HG03571 (cell line): ENCODE measurements around the gene DBH.

ENCODE experiments used
- ATAC-seq: cut with Tn5 transposase; IDR thresholded peaks from one replicate; pipeline ENCODE4 v1.9.1; 2021; ENCODE audit not compliant: unreplicated experiment

Gene DBH

DNA sequence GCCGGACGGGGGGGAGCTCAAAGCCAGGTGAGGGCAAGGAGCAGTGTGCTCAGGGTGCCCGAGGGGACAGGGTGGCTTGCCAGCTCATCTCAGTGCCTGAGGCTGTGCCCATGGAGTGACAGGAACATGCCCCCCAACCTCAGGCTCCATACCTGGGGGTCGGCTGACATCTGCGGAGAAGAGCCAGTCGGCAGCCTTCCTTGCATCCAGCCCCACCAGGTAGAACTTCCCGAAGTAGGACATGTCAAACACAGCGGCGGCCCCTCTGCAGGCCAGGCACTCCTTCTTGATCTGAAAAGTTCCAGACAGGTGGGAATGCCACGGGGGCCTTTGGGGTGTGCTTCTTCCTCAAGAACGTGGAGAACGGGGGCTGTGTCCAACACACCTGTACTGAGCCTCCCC lies 59.9 kb downstream of the DBH start:
- no peak for ATAC-seq

- no peak for ATAC-seq
Measured at GRCh38 chr9:133699546-133699945, 63.4 kb downstream of the DBH start.

- ATAC-seq: no peak
Measured at GRCh38 chr9:133700819-133701320, 64.7 kb downstream of the DBH start.

DNA sequence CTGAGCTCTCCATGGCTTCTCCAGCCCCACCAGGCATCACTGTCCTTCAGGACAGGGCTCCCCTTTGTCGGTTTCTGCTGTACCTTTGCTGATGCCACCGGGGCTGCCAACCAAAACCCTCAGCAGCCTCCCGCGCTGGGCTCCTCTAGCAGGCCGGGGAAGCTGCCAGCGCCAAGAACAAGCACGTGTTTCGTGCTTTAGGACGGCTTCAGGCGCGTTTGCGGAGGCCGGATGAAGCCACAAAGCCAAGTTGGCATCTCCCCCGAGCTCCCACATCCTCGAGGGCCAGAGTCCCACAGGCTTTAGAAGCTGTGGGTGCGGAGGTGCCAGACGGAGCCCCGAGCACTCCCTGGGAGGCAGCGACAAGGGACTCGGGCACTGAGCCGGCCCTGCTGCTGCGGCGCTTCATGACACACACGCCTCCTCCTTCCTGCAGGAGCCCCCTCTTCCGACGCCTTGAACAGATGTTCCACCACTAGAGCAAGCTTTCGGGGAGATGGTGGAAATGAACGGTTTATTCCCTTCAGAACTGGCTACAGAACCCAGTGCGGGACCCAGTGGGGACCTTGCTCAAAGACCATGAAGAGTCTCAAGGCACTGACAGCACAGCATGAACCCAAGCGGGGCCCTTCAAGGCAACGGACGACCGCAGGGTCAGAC lies 65.3 kb downstream of the DBH start:
- ATAC-seq: no peak

DNA sequence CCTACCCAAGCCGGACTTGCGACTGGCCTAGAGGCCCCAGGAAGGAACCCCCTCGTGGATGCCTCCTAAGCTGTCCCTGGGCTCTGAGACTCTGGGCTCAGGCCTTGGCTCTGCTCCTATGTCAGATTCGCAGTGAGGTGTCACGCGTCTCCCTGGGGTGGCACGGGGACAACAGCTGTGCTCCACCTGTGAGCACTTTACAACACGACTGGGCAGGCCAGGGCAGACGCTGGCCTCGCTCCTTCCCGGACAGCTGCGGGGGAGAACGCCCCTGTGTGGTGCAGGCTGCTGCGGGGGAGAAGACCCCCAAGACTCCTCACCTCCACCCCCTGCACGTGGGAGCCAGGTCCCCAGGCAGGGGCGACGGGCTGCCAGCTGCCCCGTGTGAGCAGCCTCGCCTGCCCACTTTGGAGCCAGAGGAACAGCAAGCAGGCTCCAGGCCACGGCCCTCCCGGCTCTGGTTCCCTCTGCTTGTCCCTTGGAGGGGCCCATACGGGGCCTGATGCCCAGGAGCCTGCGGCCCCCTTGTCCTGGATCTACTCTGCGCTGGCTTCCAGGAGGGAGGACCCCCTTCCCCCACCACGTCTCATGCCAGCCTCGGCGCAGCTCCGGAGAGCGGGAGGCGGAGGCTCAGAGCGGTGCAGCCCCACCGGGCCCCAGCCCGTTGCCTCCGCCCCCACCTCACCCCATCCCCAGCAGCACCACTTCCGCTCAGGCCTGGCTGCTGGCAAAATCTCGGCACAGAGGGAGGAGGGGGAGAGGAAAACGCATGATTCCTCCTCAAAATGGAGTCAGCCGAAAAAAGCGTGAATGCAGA lies 66.0 kb downstream of the DBH start:
- no peak for ATAC-seq

GRCh38 chr9:133702798-133703590 lies 66.8 kb downstream of the DBH start:
- no peak for ATAC-seq

DNA sequence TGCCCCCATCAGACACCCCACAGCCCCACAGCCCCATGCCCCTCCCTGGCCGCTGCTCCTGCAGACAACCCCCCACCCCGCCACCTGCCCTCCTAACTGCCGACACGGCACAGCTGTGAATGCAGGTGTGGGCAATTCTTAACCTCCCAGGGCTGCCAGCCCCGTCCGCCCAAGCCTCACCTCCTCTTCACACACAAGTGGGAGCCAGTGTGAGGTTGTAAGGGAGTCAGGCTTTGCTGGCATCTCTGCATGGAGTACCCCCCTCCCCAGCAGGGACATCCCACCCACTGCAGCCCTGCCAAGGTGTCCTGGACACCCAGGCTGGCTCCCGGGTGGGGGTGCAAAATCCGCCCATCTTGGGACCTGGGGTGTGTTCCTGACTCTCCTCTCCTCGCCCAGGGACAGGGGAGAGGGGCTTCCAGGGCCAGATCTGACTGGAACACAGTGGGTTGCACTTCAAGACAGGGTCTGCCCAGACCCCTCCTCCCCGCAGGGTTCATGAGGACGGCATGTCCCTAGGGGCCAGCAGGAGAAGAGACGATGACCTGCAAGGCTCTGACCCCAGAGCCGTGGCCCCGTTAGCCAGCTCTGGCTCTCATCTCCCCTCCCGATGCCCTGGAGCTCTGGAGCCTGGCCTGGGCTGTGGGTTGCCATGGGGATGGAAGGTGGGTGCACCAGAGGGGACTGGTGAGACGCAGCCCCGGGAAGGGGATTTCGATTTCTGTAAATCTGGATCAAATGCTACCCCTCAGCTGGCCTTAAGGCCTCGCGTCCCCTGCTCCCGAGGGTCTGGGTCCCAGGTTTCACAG lies 67.6 kb downstream of the DBH start:
- ATAC-seq: no peak

DNA sequence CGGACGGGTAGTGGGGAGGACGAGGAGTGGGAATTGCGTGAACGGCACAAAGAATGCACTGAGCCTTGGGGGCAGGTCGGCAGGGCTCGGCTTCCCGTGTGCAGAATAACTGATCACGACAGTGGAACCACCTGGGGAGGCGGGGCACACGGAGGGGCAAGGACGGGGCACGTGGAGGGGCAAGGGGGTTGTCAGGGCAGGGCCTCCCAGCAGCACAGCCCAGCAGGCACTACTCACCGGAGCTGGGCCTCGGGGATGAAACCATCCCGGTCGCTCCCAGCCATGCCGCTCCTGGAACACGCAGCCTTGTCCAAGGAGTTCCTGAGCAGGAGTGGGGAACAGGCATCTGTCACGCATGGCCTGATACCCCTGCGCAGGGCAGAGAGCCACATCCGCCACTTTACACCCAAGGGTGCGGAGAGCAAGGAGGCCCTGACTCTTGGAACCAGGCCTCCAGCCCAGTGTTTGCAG lies 68.6 kb downstream of the DBH start:
- ATAC-seq: no peak

DNA sequence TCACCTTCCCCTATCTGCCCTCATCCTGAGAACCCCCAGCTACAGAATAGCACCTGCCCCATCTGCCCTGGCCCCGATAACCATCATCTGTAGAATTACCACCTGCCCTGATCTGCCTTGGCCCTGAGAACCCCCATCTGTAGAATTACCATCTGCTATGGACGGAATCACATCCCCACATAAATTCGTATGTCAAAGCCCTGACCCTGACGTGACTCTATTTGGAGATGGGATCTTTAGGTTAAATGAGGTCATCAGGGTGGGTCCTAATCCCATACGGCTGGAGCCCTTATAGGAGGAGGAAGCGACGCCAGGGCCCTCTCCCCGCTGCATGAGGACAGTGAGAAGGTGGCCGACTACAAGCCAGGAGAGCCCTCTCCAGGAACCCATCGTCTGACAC lies 69.4 kb downstream of the DBH start:
- ATAC-seq: no peak

- ATAC-seq: no peak
Measured at GRCh38 chr9:133706307-133707050, 70.3 kb downstream of the DBH start.

DNA sequence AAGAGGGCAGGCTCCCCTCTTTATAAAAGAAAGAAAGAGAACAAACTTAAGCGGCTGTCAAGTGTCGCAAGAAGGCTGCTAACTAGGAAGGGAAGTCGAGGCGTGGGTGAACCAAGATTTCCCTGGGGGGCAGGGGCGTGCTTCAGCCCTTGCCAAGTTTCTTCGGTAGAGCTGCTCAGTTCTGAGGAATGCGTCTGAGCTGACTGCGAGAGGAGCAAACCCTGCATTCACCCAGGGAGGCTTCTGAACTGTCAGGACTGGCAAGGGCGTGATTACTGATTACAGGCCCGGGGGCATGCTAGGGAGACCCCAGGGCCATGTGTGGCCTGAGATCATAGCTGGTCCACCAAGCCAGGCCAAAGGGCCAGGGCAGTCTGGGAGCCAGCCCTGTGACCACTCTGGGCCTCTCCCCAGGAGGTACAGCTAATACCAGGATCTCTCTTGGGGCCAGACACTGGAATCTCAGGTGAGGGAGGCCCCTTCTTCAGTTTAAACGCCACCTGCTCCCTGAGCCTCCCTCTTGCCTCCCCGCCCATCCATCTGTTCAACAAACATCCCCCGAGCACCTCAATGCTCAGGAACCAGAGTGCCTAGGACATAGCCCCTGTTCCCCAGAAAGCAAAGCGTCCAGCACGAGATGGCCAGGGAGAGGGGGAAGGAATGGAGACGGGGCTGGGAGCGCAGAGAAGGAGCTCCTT lies 71.1 kb downstream of the DBH start:
- ATAC-seq: no peak

DNA sequence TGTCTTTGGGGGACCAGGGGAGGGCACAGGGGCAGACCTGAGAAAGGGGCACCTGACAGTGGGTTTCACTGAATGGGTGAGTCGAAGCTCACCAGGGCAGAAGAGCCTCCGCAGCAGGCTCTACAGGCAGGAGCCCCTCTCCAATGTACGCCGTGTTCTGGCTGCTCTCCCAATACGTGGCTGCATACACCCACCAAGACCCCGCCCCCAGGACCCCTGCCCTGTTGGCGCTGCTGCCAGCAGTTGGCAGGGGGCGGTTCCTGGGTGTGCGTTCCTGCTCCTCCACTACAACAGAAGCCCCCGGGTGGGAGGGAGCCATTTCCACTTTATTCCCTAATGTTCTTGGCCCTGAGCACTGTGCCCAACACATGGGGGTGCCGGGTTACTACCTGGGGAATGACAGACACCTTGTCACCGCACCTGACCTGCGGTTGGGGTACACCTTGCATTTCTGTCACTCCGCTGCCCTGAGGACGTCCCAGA lies 71.6 kb downstream of the DBH start:
- ATAC-seq: no peak

- no peak for ATAC-seq
Measured at GRCh38 chr9:133708246-133709014, 72.3 kb downstream of the DBH start.
